H9 (cell line): Measurements from ENCODE around the gene IL1RAPL2. TPM values are rescaled to one million over a fixed set of nuclear protein-coding genes. Genes with fewer than 3 reads are reported as not detected.

Source experiments
- DNase-seq: peaks from one replicate; pipeline ENCODE4 v3.0.0-alpha.2; 2017
- H2AFZ ChIP-seq: one replicate; pipeline ENCODE4 v1.6.1; 2013; ENCODE audit warnings: mild to moderate bottlenecking, low read length, control low read depth, moderate library complexity
- H2AK5ac ChIP-seq: 2 replicates; pipeline ENCODE4 v1.6.1; 2013; ENCODE audit warnings: low read length, control low read depth, mixed read lengths; ENCODE audit not compliant: insufficient read length
- H2BK120ac ChIP-seq: one replicate; pipeline ENCODE4 v1.6.1; 2013; ENCODE audit warnings: low read depth, mild to moderate bottlenecking, low read length, control low read depth, inconsistent platforms; ENCODE audit not compliant: poor library complexity, severe bottlenecking
- H2BK12ac ChIP-seq: 2 replicates; pipeline ENCODE4 v1.6.1; 2013; ENCODE audit warnings: low read length, control low read depth, mixed read lengths, low read depth; ENCODE audit not compliant: insufficient read length
- H2BK15ac ChIP-seq: 2 replicates; pipeline ENCODE4 v1.6.1; 2013; ENCODE audit warnings: low read depth, low read length, control low read depth
- H2BK20ac ChIP-seq: one replicate; pipeline ENCODE4 v1.6.1; 2013; ENCODE audit warnings: low read depth, mild to moderate bottlenecking, low read length, control low read depth, inconsistent platforms; ENCODE audit not compliant: poor library complexity, severe bottlenecking
- H2BK5ac ChIP-seq: 2 replicates; pipeline ENCODE4 v1.6.1; 2013; ENCODE audit warnings: low read length, control low read depth, mixed read lengths; ENCODE audit not compliant: insufficient read length
- H3K14ac ChIP-seq: 2 replicates; pipeline ENCODE4 v1.6.1; 2013; ENCODE audit warnings: low read length, control low read depth; ENCODE audit not compliant: insufficient read depth
- H3K18ac ChIP-seq: 2 replicates; pipeline ENCODE4 v1.6.1; 2013; ENCODE audit warnings: low read depth, mild to moderate bottlenecking, mixed read lengths, low read length, control low read depth; ENCODE audit not compliant: insufficient read length
- H3K23ac ChIP-seq: 2 replicates; pipeline ENCODE4 v1.6.1; 2013; ENCODE audit warnings: low read length, control low read depth, mixed read lengths, low read depth; ENCODE audit not compliant: insufficient read length
- H3K23me2 ChIP-seq: 2 replicates; pipeline ENCODE4 v1.6.1; 2013; ENCODE audit warnings: low read depth, mild to moderate bottlenecking, mixed read lengths, low read length, control low read depth; ENCODE audit not compliant: insufficient read length, poor library complexity, severe bottlenecking
- H3K27ac ChIP-seq: 2 replicates; pipeline ENCODE4 v1.5.1; 2013; ENCODE audit warnings: low read length, control low read depth, mixed read lengths, low read depth; ENCODE audit not compliant: insufficient read length
- H3K27me3 ChIP-seq: 2 replicates; pipeline ENCODE4 v1.6.1; 2013; ENCODE audit warnings: low read length, control low read depth, inconsistent platforms; ENCODE audit not compliant: insufficient read depth
- H3K4ac ChIP-seq: 2 replicates; pipeline ENCODE4 v1.6.1; 2013; ENCODE audit warnings: low read depth, mild to moderate bottlenecking, control low read depth, inconsistent platforms, low read length, moderate library complexity
- H3K4me1 ChIP-seq: 2 replicates; pipeline ENCODE4 v1.6.1; 2013; ENCODE audit warnings: low read length, control low read depth, inconsistent platforms; ENCODE audit not compliant: insufficient read depth
- H3K4me2 ChIP-seq: 2 replicates; pipeline ENCODE4 v1.6.1; 2013; ENCODE audit warnings: low read length, control low read depth, mixed read lengths; ENCODE audit not compliant: insufficient read length, insufficient read depth
- H3K56ac ChIP-seq: 2 replicates; pipeline ENCODE4 v1.6.1; 2013; ENCODE audit warnings: low read depth, mild to moderate bottlenecking, mixed read lengths, low read length, control low read depth; ENCODE audit not compliant: insufficient read length
- H3K79me1 ChIP-seq: 2 replicates; pipeline ENCODE4 v1.6.1; 2013; ENCODE audit warnings: low read depth, mild to moderate bottlenecking, moderate library complexity, low read length, control low read depth, inconsistent platforms; ENCODE audit not compliant: insufficient read depth, poor library complexity, severe bottlenecking
- H3K79me2 ChIP-seq: 2 replicates; pipeline ENCODE4 v1.6.1; 2013; ENCODE audit warnings: low read length, control low read depth, inconsistent platforms; ENCODE audit not compliant: insufficient read depth
- H3K9ac ChIP-seq: 2 replicates; pipeline ENCODE4 v1.6.1; 2013; ENCODE audit warnings: low read length, control low read depth, mixed read lengths; ENCODE audit not compliant: insufficient read length; ENCODE audit errors: extremely low read depth
- H3K9me3 ChIP-seq: one replicate; pipeline ENCODE4 v1.6.1; 2013; ENCODE audit warnings: low read depth, low read length, inconsistent platforms; ENCODE audit not compliant: control insufficient read depth
- H3T11ph ChIP-seq: one replicate; pipeline ENCODE4 v1.6.1; 2013; ENCODE audit warnings: mild to moderate bottlenecking, low read length, control low read depth, inconsistent platforms
- H4K20me1 ChIP-seq: one replicate; pipeline ENCODE4 v1.6.1; 2013; ENCODE audit not compliant: control insufficient read depth, insufficient read length, insufficient read depth
- H4K5ac ChIP-seq: 2 replicates; pipeline ENCODE4 v1.6.1; 2013; ENCODE audit warnings: low read depth, mild to moderate bottlenecking, mixed read lengths, low read length, control low read depth; ENCODE audit not compliant: insufficient read length
- H4K8ac ChIP-seq: replicated peaks from 2 replicates; pipeline ENCODE4 v1.6.1; 2013; ENCODE audit warnings: low read length, control low read depth, mixed read lengths, low read depth; ENCODE audit not compliant: insufficient read length
- H4K91ac ChIP-seq: 2 replicates; pipeline ENCODE4 v1.6.1; 2013; ENCODE audit warnings: low read depth, mild to moderate bottlenecking, moderate library complexity, mixed read lengths, low read length, control low read depth; ENCODE audit not compliant: insufficient read length
- H3K27ac Mint-ChIP-seq, 3 experiments: 2 replicates in 2 of 3; 3 replicates in 1 of 3; pipeline ENCODE4 v1.8.0; 2020 to 2021; ENCODE audit warnings: mixed read lengths in 3 of 3, mild to moderate bottlenecking in 1 of 3, moderate library complexity in 1 of 3
- H3K27me3 Mint-ChIP-seq: 2 replicates; pipeline ENCODE4 v1.8.0; 2021; ENCODE audit warnings: low read depth, mild to moderate bottlenecking, moderate library complexity, mixed read lengths
- H3K36me3 Mint-ChIP-seq, 3 experiments: 2 replicates in 2 of 3; 3 replicates in 1 of 3; pipeline ENCODE4 v1.8.0; 2020 to 2021; ENCODE audit warnings: low read depth in 3 of 3, mixed read lengths in 3 of 3; ENCODE audit not compliant: insufficient read depth in 1 of 3
- H3K4me1 Mint-ChIP-seq, 2 experiments: 2 replicates each; pipeline ENCODE4 v1.8.0; 2020; ENCODE audit warnings: mixed read lengths in 2 of 2
- H3K4me3 Mint-ChIP-seq, 2 experiments: 2 replicates in 1 of 2; 3 replicates in 1 of 2; pipeline ENCODE4 v1.8.0; 2020 to 2021; ENCODE audit warnings: mild to moderate bottlenecking in 2 of 2, mixed read lengths in 2 of 2, moderate library complexity in 1 of 2
- H3K9me3 Mint-ChIP-seq, 2 experiments: 2 replicates in 1 of 2; 3 replicates in 1 of 2; pipeline ENCODE4 v1.8.0; 2020; ENCODE audit warnings: mild to moderate bottlenecking in 2 of 2, mixed read lengths in 2 of 2, moderate library complexity in 1 of 2
- WGBS: extraction: QIAGEN DNeasy Blood & Tissue Kit; methylation state at CpG from one replicate; pipeline ENCODE4 v1.1.7; 2013; ENCODE audit warnings: missing lambda C conversion rate, low lambda C conversion rate, mixed read lengths; ENCODE audit not compliant: insufficient read length; ENCODE audit errors: extremely low coverage; 5-methylcytosine and 5-hydroxymethylcytosine counted together
- total RNA-seq: library from RNA; stranded (reverse); gene quantifications from 2 replicates; pipeline ENCODE4 v1.2.1, GENCODE V29; 2021
- TF ChIP-seq, protein P1 (sequence below): fragments of 200-600 bp; sonication (generic); conservative IDR thresholded peaks from 3 replicates; pipeline ENCODE4 v1.8.0; 2021; ENCODE audit warnings: antibody characterized with exemption, mild to moderate bottlenecking

IL1RAPL2 gene
- total RNA-seq, 1 experiment from 2014 or later = not detected

DNA sequence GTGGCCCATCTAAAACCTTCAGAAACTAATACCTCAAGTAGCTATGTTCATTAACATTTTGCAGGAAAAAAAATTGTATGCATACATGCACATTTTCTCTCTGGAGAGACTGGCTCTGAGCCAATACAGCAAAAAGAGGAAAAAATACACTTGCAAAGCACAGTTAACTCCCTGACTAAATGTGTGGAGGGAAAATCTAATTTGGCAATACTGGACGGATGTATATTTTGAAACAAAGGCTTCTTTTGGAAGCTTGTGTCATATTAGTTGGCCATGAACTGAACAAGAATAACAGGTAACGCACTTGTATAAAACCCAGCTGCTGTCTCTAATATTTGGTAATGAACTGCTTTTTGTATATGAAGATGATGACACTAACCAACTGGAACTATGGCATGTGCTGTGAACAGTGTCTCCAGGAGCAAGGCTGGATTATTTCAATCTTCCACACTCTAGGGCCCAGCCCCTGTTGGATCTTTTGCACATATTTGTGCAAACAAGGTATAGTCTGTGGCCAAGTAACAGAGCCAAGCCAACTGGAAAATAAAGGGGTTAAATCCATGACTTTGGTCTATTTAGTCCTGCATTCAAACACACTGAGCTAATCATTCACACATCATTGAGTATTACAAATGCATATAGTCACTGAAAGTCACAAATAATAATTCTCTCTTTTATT, 1188.4 kb downstream of the IL1RAPL2 start:
- Histone ChIP-seq H4K8ac (no peak overlapping the region), H3K79me1 (no peaks in the 10 kb centered on the region), H3K4me2 (no peak overlapping the region), H3K56ac (no peak overlapping the region), H3T11ph (no peak overlapping the region), H2AFZ (no peak overlapping the region), H3K9me3 (no peaks in the 10 kb centered on the region), H3K4ac (no peak overlapping the region), H4K5ac (no peak overlapping the region), H2BK5ac (no peak overlapping the region), H3K9ac (no peak overlapping the region), H4K91ac (no peak overlapping the region), H3K23ac (no peak overlapping the region), H3K79me2 (no peaks in the 10 kb centered on the region), H3K14ac (no peak overlapping the region), H2BK120ac (no peak overlapping the region), H3K18ac (no peak overlapping the region), H3K27ac (no peak overlapping the region), H3K23me2 (no peaks in the 10 kb centered on the region), H4K20me1 (no peaks in the 10 kb centered on the region), H2BK15ac (no peak overlapping the region), H3K4me1 (peaks cover 3% of the 10 kb centered on the region; the same call in 1 of the 2 replicates), H2BK20ac (no peak overlapping the region), H2BK12ac (no peak overlapping the region), H2AK5ac (no peak overlapping the region), H3K27me3 (no peaks in the 10 kb centered on the region)
- H3K9me3 Mint-ChIP-seq = peaks cover 0 to 44% of the 10 kb centered on the region in 2 experiments; a peak in 2 of 5 replicates
- no CpG with 5 or more reads among the region's 2 CpGs for WGBS
- H3K27me3 Mint-ChIP-seq = no peaks in the 10 kb centered on the region
- no peak overlapping the region for H3K27ac Mint-ChIP-seq
- DNase-seq = no peak
- H3K36me3 Mint-ChIP-seq = no peaks in the 10 kb centered on the region
- no peak overlapping the region for H3K4me3 Mint-ChIP-seq
- no peaks in the 10 kb centered on the region for H3K4me1 Mint-ChIP-seq
- TF ChIP-seq, protein P1, sequence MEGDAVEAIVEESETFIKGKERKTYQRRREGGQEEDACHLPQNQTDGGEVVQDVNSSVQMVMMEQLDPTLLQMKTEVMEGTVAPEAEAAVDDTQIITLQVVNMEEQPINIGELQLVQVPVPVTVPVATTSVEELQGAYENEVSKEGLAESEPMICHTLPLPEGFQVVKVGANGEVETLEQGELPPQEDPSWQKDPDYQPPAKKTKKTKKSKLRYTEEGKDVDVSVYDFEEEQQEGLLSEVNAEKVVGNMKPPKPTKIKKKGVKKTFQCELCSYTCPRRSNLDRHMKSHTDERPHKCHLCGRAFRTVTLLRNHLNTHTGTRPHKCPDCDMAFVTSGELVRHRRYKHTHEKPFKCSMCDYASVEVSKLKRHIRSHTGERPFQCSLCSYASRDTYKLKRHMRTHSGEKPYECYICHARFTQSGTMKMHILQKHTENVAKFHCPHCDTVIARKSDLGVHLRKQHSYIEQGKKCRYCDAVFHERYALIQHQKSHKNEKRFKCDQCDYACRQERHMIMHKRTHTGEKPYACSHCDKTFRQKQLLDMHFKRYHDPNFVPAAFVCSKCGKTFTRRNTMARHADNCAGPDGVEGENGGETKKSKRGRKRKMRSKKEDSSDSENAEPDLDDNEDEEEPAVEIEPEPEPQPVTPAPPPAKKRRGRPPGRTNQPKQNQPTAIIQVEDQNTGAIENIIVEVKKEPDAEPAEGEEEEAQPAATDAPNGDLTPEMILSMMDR = no peak
